Astrocyte of the cerebellum (primary cell): ENCODE measurements around the gene OTOF.

Source experiments
- DNase-seq: peaks from one replicate; pipeline ENCODE4 v3.0.0-alpha.2; 2011; ENCODE audit warnings: low read depth
- H3K4me3 ChIP-seq: 2 replicates; pipeline ENCODE4 v1.5.1; 2011; ENCODE audit warnings: mild to moderate bottlenecking, low read depth, low read length, moderate library complexity
- in situ Hi-C: cut with HindIII; loops from 2 replicates; pipeline ENCODE4 v1.10.0; 2017; ENCODE audit warnings: low sequenced_read_pairs
- TF ChIP-seq, protein P1 (sequence below): IDR thresholded peaks from 2 replicates; pipeline ENCODE4 v1.5.1; 2012; ENCODE audit warnings: low read length, low read depth, moderate library complexity, mild to moderate bottlenecking; ENCODE audit errors: missing control alignments

OTOF gene

DNA sequence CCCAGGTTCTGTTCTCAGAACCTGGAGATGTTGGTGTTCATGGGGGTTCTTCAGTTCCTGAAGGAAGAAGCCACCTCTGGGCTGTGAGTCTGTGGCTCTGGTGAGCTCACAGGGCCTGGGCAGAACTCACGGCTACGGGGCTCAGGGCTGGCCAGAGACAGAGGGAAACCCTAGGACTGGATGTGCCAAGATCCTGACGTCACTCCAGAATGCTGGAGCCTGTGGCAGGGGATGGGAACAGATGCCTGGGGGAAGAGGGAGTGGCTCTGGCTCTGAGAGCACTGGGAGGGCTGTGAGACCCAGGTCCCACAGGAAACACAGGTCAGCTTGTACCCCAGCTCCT lies at the start of gene OTOF:
TSS of gene OTOF (minus strand) at position 214 of the 343 bp plus-strand sequence.
- in situ Hi-C loops = no loop called here
- H3K4me3 ChIP-seq = no peak within 1 kb of the TSS
- TF ChIP-seq, protein P1, sequence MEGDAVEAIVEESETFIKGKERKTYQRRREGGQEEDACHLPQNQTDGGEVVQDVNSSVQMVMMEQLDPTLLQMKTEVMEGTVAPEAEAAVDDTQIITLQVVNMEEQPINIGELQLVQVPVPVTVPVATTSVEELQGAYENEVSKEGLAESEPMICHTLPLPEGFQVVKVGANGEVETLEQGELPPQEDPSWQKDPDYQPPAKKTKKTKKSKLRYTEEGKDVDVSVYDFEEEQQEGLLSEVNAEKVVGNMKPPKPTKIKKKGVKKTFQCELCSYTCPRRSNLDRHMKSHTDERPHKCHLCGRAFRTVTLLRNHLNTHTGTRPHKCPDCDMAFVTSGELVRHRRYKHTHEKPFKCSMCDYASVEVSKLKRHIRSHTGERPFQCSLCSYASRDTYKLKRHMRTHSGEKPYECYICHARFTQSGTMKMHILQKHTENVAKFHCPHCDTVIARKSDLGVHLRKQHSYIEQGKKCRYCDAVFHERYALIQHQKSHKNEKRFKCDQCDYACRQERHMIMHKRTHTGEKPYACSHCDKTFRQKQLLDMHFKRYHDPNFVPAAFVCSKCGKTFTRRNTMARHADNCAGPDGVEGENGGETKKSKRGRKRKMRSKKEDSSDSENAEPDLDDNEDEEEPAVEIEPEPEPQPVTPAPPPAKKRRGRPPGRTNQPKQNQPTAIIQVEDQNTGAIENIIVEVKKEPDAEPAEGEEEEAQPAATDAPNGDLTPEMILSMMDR = no peak
- DNase-seq = no peak

DNA sequence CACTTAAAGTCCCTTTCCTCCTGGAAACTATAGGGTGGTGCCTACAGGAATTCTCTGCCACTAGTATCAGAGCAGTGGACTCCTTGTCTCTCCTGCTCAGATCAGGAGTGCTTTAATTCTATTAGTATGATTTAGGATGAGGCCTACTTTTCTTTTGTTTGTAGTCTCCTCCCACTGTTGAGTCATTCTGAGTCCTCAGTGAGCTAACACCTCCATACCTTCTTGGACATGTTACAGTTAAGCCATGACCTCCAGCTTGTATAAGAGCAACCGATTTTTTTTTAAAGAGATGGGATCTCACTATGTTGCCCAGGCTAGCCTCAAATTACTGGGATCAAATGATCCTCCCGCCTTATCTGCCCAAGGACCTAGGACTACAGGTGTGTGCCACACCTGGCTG lies 48.7 kb upstream of the OTOF start:
- DNase-seq = no peak
- TF ChIP-seq, protein P1 = no peak
- no peak overlapping the region for H3K4me3 ChIP-seq

DNA sequence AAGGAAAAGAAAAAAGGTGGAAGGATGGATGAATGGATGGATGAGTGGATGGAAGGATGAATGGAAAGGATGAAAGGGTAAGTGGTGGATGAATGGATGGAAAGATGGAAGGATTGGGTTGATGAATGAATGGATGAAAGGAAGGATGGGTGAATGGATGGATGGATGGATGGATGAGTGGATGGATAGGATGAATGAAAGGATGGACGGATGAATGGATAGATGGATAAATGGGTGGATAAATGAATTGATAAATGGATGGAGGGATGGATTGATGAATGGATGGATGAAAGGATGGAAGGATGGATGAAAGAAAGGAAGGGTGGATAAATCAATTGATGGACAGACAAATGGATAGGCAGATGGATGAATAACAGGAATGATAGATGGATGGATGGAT lies 48.2 kb upstream of the OTOF start:
- DNase-seq = no peak
- TF ChIP-seq, protein P1 = no peak
- in situ Hi-C loops = no loop called here

More for the DNA sequence above, 48.7 kb upstream of the OTOF start:
- in situ Hi-C loops = no loop called here

DNA sequence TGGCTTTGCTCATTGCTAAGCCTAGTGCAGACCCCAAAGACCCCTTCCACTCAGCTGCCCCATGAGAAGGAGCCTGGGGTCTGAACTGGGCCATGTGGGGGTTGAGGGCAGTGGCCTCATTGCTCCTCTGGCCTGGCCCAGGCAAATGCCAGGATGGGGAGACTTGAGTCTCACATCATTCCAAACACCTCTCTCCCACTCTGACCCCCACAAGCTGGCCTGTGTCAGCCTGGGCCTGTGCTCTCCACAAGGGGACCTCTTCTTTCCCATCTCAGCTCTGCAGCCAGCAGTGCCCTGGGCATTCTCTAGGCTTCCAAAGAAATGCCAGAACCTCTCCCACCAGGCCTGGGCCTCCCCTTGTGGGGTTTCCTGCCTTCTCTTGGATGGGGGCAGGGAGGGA lies 45.8 kb upstream of the OTOF start:
- TF ChIP-seq, protein P1 = no peak
- no peak for DNase-seq
- no peak overlapping the region for H3K4me3 ChIP-seq
- in situ Hi-C loops = no loop called here

More for the DNA sequence above, 48.2 kb upstream of the OTOF start:
- no peak overlapping the region for H3K4me3 ChIP-seq

DNA sequence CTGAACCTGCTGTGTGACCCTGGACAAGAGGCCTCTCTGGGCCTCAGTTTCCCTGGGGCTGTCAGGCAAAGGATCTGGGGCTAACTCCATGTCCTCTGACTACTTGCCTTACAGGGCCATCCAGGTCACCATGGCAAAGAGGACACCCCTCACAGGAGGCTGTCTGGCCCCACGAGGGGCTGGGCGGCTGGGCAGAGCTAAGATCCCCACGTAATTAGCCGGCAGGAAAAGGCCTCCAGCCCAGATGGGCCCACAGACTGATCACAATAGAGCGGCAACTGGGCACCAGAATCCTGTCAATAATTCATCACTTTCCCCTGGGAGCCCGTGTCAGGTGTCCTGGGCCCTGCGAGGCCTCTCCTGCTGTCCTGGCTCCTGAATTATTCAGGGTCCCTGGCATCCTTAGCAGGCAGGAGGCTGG lies 44.8 kb upstream of the OTOF start:
- no peak for DNase-seq
- in situ Hi-C loops = no loop called here
- TF ChIP-seq, protein P1 = no peak
- H3K4me3 ChIP-seq = no peak overlapping the region

DNA sequence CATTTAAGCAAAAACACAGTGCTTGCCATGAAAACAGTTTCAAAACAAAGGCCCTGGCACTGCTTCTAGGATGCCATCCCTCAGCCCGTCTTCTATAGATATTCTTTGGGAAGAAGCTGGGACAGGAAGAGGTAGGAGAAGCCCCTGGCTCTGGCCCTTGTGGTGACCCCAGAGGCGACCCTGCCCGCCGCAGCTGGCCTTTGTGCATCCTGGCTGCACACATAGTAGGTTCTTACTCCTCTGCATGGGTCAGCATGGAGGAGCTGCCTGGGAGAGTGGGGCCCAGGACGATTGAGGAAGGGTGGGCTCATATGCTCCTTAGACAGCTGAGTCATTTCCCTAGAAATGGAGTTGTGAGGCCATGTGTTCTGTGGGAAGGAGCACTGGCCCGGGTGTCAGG lies 44.4 kb upstream of the OTOF start:
- no peak for DNase-seq
- TF ChIP-seq, protein P1 = no peak
- in situ Hi-C loops = no loop called here
- no peak overlapping the region for H3K4me3 ChIP-seq

DNA sequence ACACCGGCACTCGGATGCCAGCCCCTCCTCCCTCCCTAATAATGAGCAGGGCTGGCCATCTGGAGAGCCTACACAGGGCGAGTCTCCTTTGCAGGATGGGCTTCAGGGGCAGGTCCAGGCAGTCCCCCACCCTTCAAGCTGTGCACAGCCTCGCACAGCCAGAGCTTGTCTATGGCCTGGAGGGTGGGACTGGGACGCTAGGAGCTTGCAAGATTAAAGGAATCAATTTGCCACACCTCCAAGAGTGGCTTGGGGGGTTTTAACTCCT lies 43.9 kb upstream of the OTOF start:
- no peak overlapping the region for H3K4me3 ChIP-seq
- in situ Hi-C loops = no loop called here
- no peak for DNase-seq
- TF ChIP-seq, protein P1 = no peak
